GM19467 (cell line): Measurements from ENCODE around the gene ERCC4.

Experiments
- ATAC-seq: cut with Tn5 transposase; IDR thresholded peaks from one replicate; pipeline ENCODE4 v1.9.1; 2021; ENCODE audit warnings: mild to moderate bottlenecking, moderate library complexity; ENCODE audit not compliant: unreplicated experiment

The ERCC4 gene

GRCh38 chr16:13909872-13910303, 10.1 kb upstream of the ERCC4 start:
- ATAC-seq: no peak

- no peak for ATAC-seq
Observed at GRCh38 chr16:13911306-13911705, 8.6 kb upstream of the ERCC4 start.

- ATAC-seq: no peak
Observed at GRCh38 chr16:13911871-13912270, 8.1 kb upstream of the ERCC4 start.

- ATAC-seq: no peak
Observed at GRCh38 chr16:13912891-13913290, 7.1 kb upstream of the ERCC4 start.

- no peak for ATAC-seq
Observed at GRCh38 chr16:13913374-13914292, 6.3 kb upstream of the ERCC4 start.

- ATAC-seq: no peak
Observed at GRCh38 chr16:13915033-13915635, 4.8 kb upstream of the ERCC4 start.

GRCh38 chr16:13919330-13919682, 648 bp upstream of the ERCC4 start:
- no peak for ATAC-seq

GRCh38 chr16:13920510-13920818, 510 bp downstream of the ERCC4 start:
- no peak for ATAC-seq

GRCh38 chr16:13921328-13921727, 1.4 kb downstream of the ERCC4 start:
- ATAC-seq: no peak

GRCh38 chr16:13923703-13924298, 3.8 kb downstream of the ERCC4 start:
- ATAC-seq: no peak

GRCh38 chr16:13926464-13926863, 6.5 kb downstream of the ERCC4 start:
- no peak for ATAC-seq

GRCh38 chr16:13926891-13927290, 6.9 kb downstream of the ERCC4 start:
- ATAC-seq: no peak

GRCh38 chr16:13928646-13929045, 8.7 kb downstream of the ERCC4 start:
- ATAC-seq: no peak

- no peak for ATAC-seq
Observed at GRCh38 chr16:13931845-13932244, 11.9 kb downstream of the ERCC4 start.

GRCh38 chr16:13935408-13935807, 15.5 kb downstream of the ERCC4 start:
- ATAC-seq: no peak

GRCh38 chr16:13936155-13936554, 16.2 kb downstream of the ERCC4 start:
- ATAC-seq: no peak

GRCh38 chr16:13936596-13937081, 16.7 kb downstream of the ERCC4 start:
- ATAC-seq: no peak

GRCh38 chr16:13937411-13937810, 17.5 kb downstream of the ERCC4 start:
- ATAC-seq: no peak

GRCh38 chr16:13938480-13938879, 18.5 kb downstream of the ERCC4 start:
- no peak for ATAC-seq

GRCh38 chr16:13939821-13940220, 19.9 kb downstream of the ERCC4 start:
- ATAC-seq: no peak

GRCh38 chr16:13940397-13940933, 20.5 kb downstream of the ERCC4 start:
- no peak for ATAC-seq

- no peak for ATAC-seq
Observed at GRCh38 chr16:13944816-13945215, 24.9 kb downstream of the ERCC4 start.
